KMS-11 (cell line): ENCODE data around the gene KHDC4.

Experiments
- H2AFZ ChIP-seq: fragments of 200-600 bp; sonication (generic); 2 replicates; pipeline ENCODE4 v1.6.1; 2016; ENCODE audit warnings: antibody characterized with exemption, mixed run types, low read depth
- H3K27ac ChIP-seq: fragments of 200-600 bp; sonication (generic); 2 replicates; pipeline ENCODE4 v1.6.1; 2016; ENCODE audit warnings: mild to moderate bottlenecking, mixed run types
- H3K27me3 ChIP-seq: fragments of 200-600 bp; sonication (generic); 2 replicates; pipeline ENCODE4 v1.6.1; 2017; ENCODE audit warnings: mild to moderate bottlenecking, low read depth, mixed run types, moderate library complexity; ENCODE audit not compliant: insufficient read depth
- H3K36me3 ChIP-seq: fragments of 200-600 bp; sonication (generic); 2 replicates; pipeline ENCODE4 v1.6.1; 2017; ENCODE audit warnings: mild to moderate bottlenecking, mixed run types; ENCODE audit not compliant: insufficient read depth
- H3K4me1 ChIP-seq: fragments of 200-600 bp; sonication (generic); 2 replicates; pipeline ENCODE4 v1.6.1; 2016; ENCODE audit warnings: mild to moderate bottlenecking, low read depth, mixed run types; ENCODE audit not compliant: poor library complexity, severe bottlenecking
- H3K4me2 ChIP-seq: fragments of 200-600 bp; sonication (generic); 2 replicates; pipeline ENCODE4 v1.7.0; 2016; ENCODE audit warnings: mild to moderate bottlenecking, mixed run types
- H3K4me3 ChIP-seq: fragments of 200-600 bp; sonication (generic); IDR thresholded peaks from 2 replicates; pipeline ENCODE4 v1.6.1; 2017; ENCODE audit warnings: low read depth, low read length, mixed read lengths; ENCODE audit not compliant: insufficient read depth
- H3K79me2 ChIP-seq: fragments of 200-600 bp; sonication (generic); 2 replicates; pipeline ENCODE4 v1.6.1; 2016; ENCODE audit warnings: low read depth, mixed run types; ENCODE audit not compliant: insufficient read depth
- H3K9ac ChIP-seq: fragments of 200-600 bp; sonication (generic); 2 replicates; pipeline ENCODE4 v1.6.1; 2016; ENCODE audit warnings: mild to moderate bottlenecking, mixed run types
- H4K20me1 ChIP-seq: fragments of 200-600 bp; sonication (generic); 2 replicates; pipeline ENCODE4 v1.6.1; 2016; ENCODE audit warnings: mild to moderate bottlenecking, mixed run types; ENCODE audit not compliant: insufficient read depth
- TF ChIP-seq, protein P1 (sequence below): fragments of 200-600 bp; sonication (generic); conservative IDR thresholded peaks from 2 replicates; pipeline ENCODE4 v1.6.1; 2017; ENCODE audit warnings: low read depth, mild to moderate bottlenecking, antibody characterized with exemption, low read length, moderate library complexity, mixed read lengths

KHDC4 gene

DNA sequence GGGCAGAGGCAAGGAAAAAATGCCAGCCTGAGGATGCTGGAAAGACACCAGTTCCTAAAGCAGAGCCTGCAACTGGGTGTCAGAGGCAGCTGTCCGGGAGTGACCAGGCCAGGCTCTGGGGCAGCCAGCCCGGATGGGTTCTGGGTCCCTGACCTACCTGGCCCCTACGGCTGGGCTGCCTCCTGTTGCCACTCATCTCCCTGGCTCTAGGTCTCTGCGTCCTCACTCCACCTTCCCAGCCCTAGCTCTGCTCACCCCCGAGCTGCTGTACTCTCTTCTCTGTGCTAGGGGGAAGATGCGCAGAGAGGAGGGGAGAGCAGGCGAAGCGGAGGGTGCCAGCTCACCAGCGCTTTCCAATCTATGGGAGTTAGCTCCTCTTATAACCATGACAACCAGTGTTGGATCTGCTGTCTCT, 35.2 kb upstream of the KHDC4 start:
- peaks cover 43% of the 10 kb centered on the region for H3K4me1 ChIP-seq
- no peak overlapping the region for H3K4me2 ChIP-seq
- TF ChIP-seq, protein P1, sequence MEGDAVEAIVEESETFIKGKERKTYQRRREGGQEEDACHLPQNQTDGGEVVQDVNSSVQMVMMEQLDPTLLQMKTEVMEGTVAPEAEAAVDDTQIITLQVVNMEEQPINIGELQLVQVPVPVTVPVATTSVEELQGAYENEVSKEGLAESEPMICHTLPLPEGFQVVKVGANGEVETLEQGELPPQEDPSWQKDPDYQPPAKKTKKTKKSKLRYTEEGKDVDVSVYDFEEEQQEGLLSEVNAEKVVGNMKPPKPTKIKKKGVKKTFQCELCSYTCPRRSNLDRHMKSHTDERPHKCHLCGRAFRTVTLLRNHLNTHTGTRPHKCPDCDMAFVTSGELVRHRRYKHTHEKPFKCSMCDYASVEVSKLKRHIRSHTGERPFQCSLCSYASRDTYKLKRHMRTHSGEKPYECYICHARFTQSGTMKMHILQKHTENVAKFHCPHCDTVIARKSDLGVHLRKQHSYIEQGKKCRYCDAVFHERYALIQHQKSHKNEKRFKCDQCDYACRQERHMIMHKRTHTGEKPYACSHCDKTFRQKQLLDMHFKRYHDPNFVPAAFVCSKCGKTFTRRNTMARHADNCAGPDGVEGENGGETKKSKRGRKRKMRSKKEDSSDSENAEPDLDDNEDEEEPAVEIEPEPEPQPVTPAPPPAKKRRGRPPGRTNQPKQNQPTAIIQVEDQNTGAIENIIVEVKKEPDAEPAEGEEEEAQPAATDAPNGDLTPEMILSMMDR, result no peak
- no peak overlapping the region for H2AFZ ChIP-seq
- no peak overlapping the region for H3K9ac ChIP-seq
- peaks cover 90% of the 10 kb centered on the region for H3K79me2 ChIP-seq
- no peak overlapping the region for H3K4me3 ChIP-seq
- H4K20me1 ChIP-seq, result peaks cover 54% of the 10 kb centered on the region
- H3K27me3 ChIP-seq, result no peaks in the 10 kb centered on the region
- peaks cover 46% of the 10 kb centered on the region for H3K36me3 ChIP-seq
- no peak overlapping the region; the same call in 1 of the 2 replicates for H3K27ac ChIP-seq

- TF ChIP-seq, protein P1, result no peak
- Histone ChIP-seq H3K4me1 (peaks cover 36% of the 10 kb centered on the region), H3K27ac (no peak overlapping the region), H2AFZ (no peak overlapping the region), H3K4me3 (no peak overlapping the region), H3K79me2 (peaks cover 83% of the 10 kb centered on the region), H4K20me1 (peaks cover 47% of the 10 kb centered on the region), H3K9ac (no peak overlapping the region), H3K36me3 (peaks cover 48% of the 10 kb centered on the region), H3K27me3 (no peaks in the 10 kb centered on the region), H3K4me2 (no peak overlapping the region)
Measured at GRCh38 chr1:155968670-155969069, 34.5 kb upstream of the KHDC4 start.

DNA sequence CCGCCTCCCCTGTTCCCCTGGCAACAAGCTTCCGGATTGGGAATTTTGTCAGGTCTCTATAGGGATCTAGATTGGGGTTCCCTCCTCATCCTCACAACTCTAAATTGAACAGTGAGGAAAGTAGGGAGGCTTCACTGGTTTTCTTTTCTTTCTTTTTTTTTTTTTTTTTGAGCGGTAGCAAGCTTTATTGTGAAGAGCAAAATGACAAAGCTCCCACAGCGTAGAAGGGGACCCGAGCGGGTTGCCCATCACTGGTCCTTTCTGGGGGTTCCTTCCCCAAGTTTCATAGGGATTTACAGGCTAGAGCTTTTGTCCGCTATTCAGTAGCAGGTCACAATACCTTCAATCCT, 33.8 kb upstream of the KHDC4 start:
- peaks cover 35% of the 10 kb centered on the region for H3K4me1 ChIP-seq
- peaks cover 50% of the 10 kb centered on the region for H3K36me3 ChIP-seq
- peaks cover 41% of the 10 kb centered on the region for H4K20me1 ChIP-seq
- no peak overlapping the region for H2AFZ ChIP-seq
- no peak overlapping the region for H3K9ac ChIP-seq
- H3K27ac ChIP-seq, result no peak overlapping the region; the same call in 1 of the 2 replicates
- no peaks in the 10 kb centered on the region for H3K27me3 ChIP-seq
- TF ChIP-seq, protein P1, result no peak
- no peak overlapping the region for H3K4me2 ChIP-seq
- peaks cover 77% of the 10 kb centered on the region for H3K79me2 ChIP-seq
- no peak overlapping the region for H3K4me3 ChIP-seq

DNA sequence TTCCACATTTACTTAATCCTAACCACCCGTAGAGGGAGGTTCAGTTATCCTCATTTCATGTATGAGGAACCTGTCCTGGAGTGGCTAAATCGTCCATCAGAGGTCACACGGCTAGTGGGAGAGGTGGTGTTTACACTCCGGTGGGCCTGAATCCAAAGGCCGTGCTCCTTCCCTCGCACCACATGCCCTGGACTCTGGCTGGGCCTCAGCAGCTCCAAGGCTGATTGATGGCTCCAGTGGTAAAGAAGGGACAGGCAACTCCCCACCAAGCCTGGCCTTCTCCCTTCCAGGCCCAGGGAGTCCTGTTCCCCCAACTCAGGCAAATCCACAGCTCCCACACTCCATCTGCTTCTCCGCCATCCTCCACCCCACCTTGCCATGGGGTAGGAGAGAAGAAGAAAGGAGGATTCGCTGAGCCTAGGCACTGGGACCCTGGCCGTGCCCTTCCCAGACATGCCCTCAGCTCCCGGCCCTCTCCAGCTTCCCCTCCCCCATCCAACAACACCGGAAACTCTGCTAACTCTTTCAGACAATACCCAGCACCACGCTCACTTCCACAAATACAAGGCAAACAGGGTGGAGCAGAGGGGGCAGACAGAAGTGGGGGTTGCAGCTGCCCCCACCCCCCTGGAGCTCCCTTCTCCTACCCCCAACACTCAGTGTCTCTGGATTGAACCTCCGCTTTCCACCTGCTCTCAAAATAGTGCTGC, 33.3 kb upstream of the KHDC4 start:
- peaks cover 36% of the 10 kb centered on the region for H4K20me1 ChIP-seq
- no peak overlapping the region for H3K4me2 ChIP-seq
- no peak overlapping the region for H3K4me3 ChIP-seq

More for the DNA sequence above, 33.3 kb upstream of the KHDC4 start:
- Histone ChIP-seq H3K27ac (no peak overlapping the region; the same call in 1 of the 2 replicates), H3K27me3 (no peaks in the 10 kb centered on the region), H3K4me1 (peaks cover 34% of the 10 kb centered on the region), H3K9ac (no peak overlapping the region), H3K36me3 (peaks cover 53% of the 10 kb centered on the region), H3K79me2 (peaks cover 76% of the 10 kb centered on the region), H2AFZ (no peak overlapping the region)
- TF ChIP-seq, protein P1, result no peak
